LNCaP clone FGC (cell line): ENCODE data around the gene COL18A1.

Source experiments
- DNase-seq: peaks from one replicate; pipeline ENCODE4 v3.0.0-alpha.2; 2011; ENCODE audit warnings: low read depth
- H3K4me3 ChIP-seq: 2 replicates; pipeline ENCODE4 v1.5.1; 2011; ENCODE audit warnings: mild to moderate bottlenecking, low read depth, low read length, control low read depth
- CTCF ChIP-seq: IDR thresholded peaks from 2 replicates; pipeline ENCODE4 v1.5.1; 2012; ENCODE audit warnings: mild to moderate bottlenecking; ENCODE audit not compliant: control insufficient read depth, insufficient read depth; ENCODE audit errors: extremely low read depth

Gene COL18A1

DNA sequence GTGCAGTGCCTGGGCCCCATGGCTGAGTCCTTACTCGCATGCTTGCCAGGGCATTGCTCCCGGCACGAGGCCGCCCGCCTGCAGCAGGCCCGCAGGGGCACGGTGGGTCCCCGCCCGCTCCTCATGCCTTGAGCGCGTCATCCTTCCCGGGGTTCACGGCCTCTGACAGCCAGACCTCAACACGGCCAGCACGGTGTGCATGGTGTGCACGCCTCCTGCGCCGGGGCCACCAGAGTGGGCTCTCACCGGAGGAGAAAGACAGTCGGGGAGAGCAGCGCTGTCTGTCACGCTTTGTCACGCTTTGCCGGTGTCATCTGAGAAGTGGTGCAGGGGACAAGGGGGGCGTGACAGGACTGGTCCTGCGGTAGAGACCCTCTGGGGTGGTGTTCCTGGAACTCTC lies 11.9 kb upstream of the COL18A1 start:
- no peak for DNase-seq
- H3K4me3 ChIP-seq: no peak overlapping the region
- TF ChIP-seq CTCF: no peak

DNA sequence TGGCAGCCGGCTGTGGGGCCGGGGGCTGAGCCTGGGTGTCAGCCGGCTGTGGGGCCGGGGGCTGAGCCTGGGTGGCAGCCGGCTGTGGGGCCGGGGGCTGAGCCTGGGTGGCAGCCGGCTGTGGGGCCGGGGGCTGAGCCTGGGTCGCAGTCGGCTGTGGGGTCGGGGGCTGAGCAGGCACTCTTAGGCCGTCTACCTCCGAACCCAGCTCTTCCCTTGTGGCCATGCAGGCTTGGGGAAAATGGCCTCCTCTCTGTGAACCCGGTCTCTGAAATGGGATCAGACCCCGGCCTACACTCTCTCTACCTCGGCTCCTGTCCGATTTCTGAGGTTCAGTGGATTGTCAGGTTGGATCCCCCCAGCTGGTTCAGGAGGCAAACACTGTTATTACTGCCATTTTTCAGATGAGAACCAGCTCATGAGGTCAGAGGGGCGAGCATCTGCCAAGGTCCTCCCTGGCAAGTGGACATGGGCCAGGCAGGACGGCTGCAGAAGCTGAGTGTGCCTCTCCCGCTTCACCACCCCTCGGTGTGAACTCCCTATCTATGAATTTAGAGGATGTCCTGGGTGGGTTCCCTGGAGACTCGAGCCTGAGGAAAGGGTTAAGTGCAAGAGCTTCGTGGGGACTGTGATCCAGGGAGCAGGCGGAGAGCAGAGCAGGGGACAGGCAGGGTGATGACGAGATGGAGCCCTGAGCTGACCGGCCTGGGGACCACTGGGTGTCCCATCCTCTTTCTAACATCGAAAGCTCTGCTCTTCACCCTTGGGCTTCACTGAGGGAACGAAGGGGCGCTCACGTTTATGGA lies 10.9 kb upstream of the COL18A1 start:
- DNase-seq: no peak
- no peak overlapping the region for H3K4me3 ChIP-seq
- no peak for TF ChIP-seq CTCF

- H3K4me3 ChIP-seq: no peak overlapping the region
- no peak for DNase-seq
- TF ChIP-seq CTCF: no peak
Measured at GRCh38 chr21:45396620-45396995, 8.4 kb upstream of the COL18A1 start.

GRCh38 chr21:45397381-45397780 lies 7.6 kb upstream of the COL18A1 start:
- TF ChIP-seq CTCF: no peak
- no peak for DNase-seq
- H3K4me3 ChIP-seq: no peak overlapping the region

DNA sequence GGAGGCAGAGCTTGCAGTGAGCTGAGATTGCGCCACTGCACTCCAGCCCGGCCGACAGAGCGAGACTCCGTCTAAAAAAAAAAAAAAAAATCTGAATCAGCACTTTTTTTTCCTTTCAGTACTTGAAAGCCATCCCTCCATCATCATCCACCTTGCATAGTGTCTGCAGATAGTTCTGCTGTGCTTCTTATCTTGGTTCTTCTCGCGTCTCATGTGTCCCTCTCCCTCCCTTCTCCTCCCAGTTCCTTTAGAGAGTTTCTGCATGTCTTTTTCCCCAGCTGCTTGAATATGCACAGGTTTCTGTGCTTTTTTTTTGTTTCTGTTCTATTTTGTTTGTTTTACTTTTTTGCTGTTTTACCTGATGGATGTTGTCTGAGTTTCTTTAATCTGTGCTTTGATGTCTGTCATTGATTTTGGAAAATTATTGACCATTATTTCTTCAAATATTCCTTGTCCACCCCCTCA lies 3.9 kb upstream of the COL18A1 start:
- no peak for DNase-seq
- no peak overlapping the region for H3K4me3 ChIP-seq
- no peak for TF ChIP-seq CTCF

DNA sequence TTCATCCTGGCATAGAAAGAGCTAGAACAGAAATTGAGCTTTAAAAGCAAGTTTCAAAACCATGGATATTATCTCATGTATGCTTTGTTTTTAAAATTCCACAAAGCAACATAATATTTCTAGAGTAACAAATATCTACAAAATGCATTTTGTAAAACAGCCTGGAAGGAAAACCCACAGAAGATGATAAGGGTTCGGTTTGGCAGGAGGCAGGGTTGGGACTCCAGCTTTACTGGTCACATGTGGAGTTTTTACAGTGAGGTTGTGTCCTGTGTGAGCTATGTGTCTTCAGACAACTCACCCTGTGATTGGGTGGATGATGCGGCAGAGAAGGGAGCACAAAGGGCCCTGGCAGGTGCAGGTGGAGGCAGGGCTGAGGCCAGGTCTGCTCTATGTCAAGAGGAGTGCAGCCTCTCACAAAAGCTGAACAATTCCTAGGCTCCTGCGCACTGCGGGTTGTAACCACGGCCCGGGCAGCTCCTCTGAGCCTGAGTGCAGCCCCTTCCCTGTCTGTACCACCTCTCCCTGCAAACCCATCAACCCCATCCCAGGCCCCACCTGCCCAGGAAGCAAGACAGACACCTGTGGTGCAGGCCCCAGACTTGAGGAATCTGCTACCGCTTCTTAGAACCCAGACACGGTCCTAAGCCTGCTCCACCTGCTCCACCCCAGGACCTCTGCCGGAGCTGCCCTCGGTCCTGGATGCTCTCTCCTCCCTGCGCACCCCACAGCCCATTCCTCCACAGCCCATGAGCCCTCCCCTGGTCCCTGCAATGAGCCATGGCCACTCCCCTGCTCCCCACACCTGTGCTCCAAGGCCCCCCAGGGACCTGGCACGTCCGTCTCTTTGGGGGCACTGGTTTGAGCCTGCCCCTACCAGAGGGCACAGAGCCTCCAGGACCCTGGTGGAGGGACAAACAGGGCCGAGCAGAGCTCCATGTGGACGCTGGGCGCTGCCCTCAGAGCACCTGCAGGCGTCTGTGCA lies 2.8 kb upstream of the COL18A1 start:
- H3K4me3 ChIP-seq: no peak overlapping the region
- DNase-seq: no peak
- no peak for TF ChIP-seq CTCF
